Measurements from ENCODE around the gene MCHR1.
"Not testable (repeated sequence)": the region's sequence is repeated elsewhere in the genome, so short reads cannot be mapped to it uniquely, and the experiment has no call there.

The MCHR1 gene

DNA sequence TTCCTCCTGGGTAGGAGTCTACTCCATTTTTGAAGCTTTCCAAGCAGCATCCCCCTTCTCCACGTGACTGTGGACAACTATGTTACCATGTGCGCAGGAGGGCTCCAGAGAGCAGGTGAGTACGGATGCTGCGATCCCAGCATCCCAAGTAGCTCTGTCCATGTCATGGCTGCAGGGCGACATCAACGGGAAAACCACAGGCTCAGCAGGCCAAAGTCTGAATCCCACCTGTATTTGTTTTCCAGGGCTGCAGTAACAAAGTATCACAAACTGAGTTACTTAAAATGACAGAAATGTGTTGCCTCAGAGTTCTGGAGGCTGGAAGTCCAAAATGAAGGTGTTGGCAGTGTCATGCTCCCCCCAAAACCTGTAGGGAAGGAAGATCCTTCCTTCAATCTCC lies 40.3 kb downstream of the MCHR1 start:
- TF ChIP-seq, protein P1, sequence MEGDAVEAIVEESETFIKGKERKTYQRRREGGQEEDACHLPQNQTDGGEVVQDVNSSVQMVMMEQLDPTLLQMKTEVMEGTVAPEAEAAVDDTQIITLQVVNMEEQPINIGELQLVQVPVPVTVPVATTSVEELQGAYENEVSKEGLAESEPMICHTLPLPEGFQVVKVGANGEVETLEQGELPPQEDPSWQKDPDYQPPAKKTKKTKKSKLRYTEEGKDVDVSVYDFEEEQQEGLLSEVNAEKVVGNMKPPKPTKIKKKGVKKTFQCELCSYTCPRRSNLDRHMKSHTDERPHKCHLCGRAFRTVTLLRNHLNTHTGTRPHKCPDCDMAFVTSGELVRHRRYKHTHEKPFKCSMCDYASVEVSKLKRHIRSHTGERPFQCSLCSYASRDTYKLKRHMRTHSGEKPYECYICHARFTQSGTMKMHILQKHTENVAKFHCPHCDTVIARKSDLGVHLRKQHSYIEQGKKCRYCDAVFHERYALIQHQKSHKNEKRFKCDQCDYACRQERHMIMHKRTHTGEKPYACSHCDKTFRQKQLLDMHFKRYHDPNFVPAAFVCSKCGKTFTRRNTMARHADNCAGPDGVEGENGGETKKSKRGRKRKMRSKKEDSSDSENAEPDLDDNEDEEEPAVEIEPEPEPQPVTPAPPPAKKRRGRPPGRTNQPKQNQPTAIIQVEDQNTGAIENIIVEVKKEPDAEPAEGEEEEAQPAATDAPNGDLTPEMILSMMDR (IDR thresholded peaks at IDR 0.05; ENCODE audit: low read depth, low read length, missing control alignments) = no peak
- no peak for DNase-seq (ENCODE audit: low read depth)
- H3K4me3 ChIP-seq (ENCODE audit: low read depth, low read length) = no peak overlapping the region

DNA sequence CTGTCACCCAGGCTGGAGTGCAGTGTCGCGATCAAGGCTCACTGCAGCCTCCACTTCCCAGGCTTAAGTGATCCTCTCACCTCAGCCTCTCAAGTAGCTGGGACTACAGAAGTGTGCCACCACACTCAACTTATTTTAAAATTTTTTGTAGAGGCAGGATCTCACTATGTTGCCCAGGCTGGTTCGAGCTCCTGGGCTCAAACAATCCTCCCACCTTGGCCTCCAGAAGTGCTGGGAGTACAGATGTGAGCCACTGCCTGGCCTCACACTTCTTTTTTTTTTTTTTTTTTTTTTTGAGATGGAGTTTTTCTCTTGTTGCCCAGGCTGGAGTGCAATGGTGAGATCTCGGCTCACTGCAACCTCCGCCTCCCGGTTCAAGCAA lies 40.9 kb downstream of the MCHR1 start:
- H3K4me3 ChIP-seq (ENCODE audit: low read depth, low read length); DNase-seq (ENCODE audit: low read depth): not testable (repeated sequence)

DNA sequence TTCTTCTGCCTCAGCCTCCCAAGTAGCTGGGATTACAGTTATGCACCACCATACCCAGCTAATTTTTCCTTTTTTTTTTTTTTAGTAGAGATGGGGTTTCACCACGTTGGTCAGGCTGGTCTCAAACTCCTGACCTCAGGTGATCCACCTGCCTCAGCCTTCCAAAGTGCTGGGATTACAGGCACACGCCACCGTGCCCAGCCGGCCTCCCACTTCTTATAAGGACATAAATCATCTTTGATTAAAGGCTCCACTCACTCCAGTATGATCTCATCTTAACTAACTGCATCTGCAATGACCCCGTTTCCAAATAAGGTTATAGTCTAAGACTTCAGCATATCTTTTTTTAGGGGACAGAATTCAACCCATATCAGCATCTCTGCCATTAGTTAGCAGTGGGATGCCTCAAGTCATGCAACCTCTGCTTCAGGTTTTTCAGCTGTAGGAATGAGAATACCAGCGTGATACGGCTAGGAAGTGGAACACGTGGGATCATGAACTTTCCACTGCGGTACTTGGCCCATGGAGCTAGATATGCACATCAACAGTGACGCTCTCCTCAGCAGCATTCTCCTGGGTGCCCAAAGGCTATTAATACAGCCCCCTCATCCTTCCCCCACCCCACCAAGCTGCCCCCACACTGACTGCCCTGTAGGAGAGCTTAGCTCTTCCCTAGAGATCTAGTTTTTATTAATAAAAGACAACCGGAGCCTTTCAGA lies 41.4 kb downstream of the MCHR1 start:
- no peak for DNase-seq (ENCODE audit: low read depth)
- TF ChIP-seq, protein P1 (IDR thresholded peaks at IDR 0.05; ENCODE audit: low read depth, low read length, missing control alignments) = no peak
- H3K4me3 ChIP-seq (ENCODE audit: low read depth, low read length) = no peak overlapping the region

DNA sequence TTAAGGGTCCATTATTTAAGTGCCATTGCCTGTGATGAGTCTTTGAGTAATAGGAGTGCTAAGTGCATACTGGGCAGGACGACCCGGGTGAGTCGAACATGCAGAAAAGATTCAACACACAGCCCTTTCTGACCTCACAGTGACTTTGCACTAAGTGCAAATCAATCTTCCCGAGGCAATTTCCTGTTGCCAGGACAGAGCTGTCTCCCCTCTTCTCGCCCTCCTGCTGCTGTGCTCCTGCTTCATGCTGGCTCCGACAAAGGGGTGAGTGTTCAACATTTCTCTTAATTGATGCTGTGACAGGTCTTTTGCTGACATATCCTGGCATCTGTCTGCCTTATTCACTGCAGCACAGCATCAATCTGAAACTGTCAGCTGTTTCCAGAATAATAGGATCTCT lies 42.0 kb downstream of the MCHR1 start:
- TF ChIP-seq, protein P1 (IDR thresholded peaks at IDR 0.05; ENCODE audit: low read depth, low read length, missing control alignments) = no peak
- DNase-seq (ENCODE audit: low read depth) = no peak
- H3K4me3 ChIP-seq (ENCODE audit: low read depth, low read length) = no peak overlapping the region

DNA sequence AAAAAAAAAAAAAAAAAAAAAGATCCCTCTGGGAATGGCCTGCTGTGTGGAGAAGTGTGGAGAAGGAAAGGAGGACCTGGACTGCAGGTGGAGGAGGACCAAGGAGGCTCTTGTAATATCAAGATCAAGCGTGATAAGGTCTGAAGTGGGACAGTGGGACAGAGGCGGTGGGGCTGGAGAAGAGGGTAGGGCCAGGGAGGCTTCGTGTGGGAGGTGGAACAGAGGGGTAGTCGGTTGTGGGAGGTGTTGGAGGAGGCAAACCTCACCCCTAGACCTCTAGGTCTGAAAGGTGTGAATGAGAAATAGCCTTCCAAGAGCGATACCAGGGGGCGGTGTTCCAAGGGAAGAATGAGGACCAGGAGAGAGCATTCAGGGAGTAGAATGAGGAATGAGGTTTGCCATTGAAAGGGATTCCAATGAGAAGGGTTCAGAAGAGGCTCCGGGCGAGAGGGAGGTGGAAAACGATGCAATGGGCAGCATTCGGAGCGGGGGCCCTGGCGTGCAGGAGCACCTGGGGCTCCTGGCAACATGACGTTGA lies 44.2 kb downstream of the MCHR1 start:
- TF ChIP-seq, protein P1 (IDR thresholded peaks at IDR 0.05; ENCODE audit: low read depth, low read length, missing control alignments) = no peak
- DNase-seq (ENCODE audit: low read depth) = no peak
- H3K4me3 ChIP-seq (ENCODE audit: low read depth, low read length) = no peak overlapping the region

DNA sequence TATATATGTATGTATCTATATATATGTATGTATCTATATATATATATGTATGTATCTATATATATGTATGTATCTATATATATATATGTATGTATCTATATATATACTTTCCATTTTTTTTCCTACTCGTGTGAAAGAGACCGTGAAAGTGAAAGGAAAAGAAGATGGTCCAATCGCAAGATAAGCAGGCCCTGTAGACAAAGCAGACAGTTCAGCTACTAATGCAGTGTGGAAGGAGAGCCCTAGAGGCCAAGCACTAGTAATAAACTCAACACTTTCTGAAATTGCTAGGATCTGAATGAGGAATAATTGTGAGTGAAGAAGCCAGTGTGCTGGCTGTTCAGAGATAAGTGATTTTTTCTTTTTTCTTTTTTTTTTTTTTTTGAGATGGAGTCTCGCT lies 47.2 kb downstream of the MCHR1 start:
- H3K4me3 ChIP-seq (ENCODE audit: low read depth, low read length) = no peak overlapping the region
- no peak for DNase-seq (ENCODE audit: low read depth)
- TF ChIP-seq, protein P1 (IDR thresholded peaks at IDR 0.05; ENCODE audit: low read depth, low read length, missing control alignments) = peak; percentile 15

DNA sequence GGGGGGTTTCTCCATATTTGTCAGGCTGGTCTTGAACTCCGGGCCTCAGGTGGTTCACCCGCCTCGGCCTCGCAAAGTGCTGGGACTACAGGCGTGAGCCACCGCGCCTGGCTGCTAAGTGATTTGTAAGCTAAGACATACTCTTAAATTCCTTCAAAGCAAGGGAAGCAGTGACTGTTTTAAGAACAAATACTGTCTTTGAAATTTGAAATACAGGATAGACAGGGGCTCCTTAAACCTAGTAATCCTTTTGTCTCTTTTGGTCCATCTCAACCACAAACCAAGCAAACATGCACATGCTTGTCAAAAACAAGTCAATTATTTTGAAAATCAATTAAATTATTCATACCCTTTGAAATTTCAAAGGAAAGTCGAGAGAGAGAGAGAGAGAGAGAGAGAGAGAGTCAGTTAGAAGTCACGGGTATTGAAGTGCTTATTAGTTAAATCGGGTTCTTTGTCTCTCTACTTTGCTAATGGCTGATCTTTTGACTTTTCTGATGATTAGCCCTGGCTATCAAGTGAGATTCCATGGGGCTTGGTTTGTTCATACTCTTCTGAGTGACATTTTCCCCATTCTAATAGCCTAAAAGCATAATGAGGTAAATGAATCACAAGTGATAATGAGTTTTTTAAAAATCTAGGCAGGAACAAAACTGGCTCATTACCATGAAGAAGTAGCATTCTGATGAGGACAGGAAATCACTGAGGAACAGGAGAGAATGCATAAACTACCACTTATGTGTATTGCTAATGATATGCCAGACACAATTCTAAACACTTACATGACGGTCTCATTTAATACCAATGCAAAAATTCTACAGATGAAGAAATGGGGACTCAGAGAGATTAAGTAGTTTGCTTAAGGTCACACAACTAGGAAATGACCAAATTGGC lies 48.0 kb downstream of the MCHR1 start:
- no peak overlapping the region for H3K4me3 ChIP-seq (ENCODE audit: low read depth, low read length)
- TF ChIP-seq, protein P1 (IDR thresholded peaks at IDR 0.05; ENCODE audit: low read depth, low read length, missing control alignments) = no peak
- no peak for DNase-seq (ENCODE audit: low read depth)
